ENCODE data around the gene SLC6A6. TPM values are rescaled to one million over a fixed set of nuclear protein-coding genes. Genes with fewer than 3 reads are reported as not detected.

SLC6A6 gene
- polyA plus RNA-seq, 1 of the 3 experiments (the other 2 are of a cell fraction): 19.1 TPM

DNA sequence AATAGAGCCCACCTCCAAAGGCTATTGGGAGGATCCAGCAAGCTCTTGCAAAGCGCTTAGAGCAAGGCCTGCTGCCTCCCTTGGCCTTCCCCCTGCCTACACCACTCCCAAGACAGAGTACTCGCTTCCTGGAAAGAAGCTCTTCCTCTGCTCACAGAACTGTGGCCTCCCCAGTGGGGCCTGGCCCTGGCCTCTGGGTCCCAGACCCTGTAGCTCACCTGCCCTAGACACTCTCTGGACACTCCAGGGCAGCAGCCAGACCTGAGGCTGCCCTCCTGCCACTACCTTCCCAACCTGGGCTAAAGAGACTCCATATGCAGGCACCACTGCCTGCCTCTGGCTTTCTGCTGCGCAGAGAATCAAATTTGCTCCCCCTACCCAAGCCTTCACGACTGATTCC is 87.8 kb downstream of the SLC6A6 start:
- CTCF ChIA-PET: interaction anchor here (1.3 kb wide), 1 partner anchor 287 kb away, joined by 3 read pairs; no protein-coding TSS in a partner anchor
- no peak overlapping the region for H2AFZ ChIP-seq (ENCODE audit: low read depth)
- H4K20me1 ChIP-seq (ENCODE audit: insufficient read depth): 0 out of 2 replicates have a peak, but pooled peaks cover 4% of the 10 kb centered on the region
- H3K9ac ChIP-seq: no peak overlapping the region
- no peak overlapping the region for H3K27ac ChIP-seq (ENCODE audit: low read depth in 2 of 2, low read length in 1 of 2)
- H3K9me2 ChIP-seq: no peaks in the 10 kb centered on the region
- H3F3A ChIP-seq (replicated peaks; ENCODE audit: insufficient read depth): no peaks in the 10 kb centered on the region
- no peak overlapping the region for H3K4me2 ChIP-seq
- H3K4me1 ChIP-seq (ENCODE audit: control insufficient read depth in 1 of 2, insufficient read depth in 2 of 2, low read depth in 1 of 2, low read length in 1 of 2): no peaks in the 10 kb centered on the region; a peak in 1 of 4 replicates
- POLR2A ChIA-PET: no interaction called here
- TF ChIP-seq PBX3 (IDR thresholded peaks at IDR 0.05) (no peak), USF2 (IDR thresholded peaks at IDR 0.05; ENCODE audit: borderline replicate concordance, low read depth, low read length) (no peak), GABPA (IDR thresholded peaks at IDR 0.05; ENCODE audit: low read depth) (no peak), RFX5 (IDR thresholded peaks at IDR 0.05; ENCODE audit: low read length) (no peak), EZH2phosphoT487 (IDR thresholded peaks at IDR 0.05; ENCODE audit: borderline replicate concordance, low read depth) (no peak), GATA2 (CRISPR knock-in tag; IDR thresholded peaks at IDR 0.05) (no peak), MXI1 (IDR thresholded peaks at IDR 0.05; ENCODE audit: low read depth, low read length) (no peak), NFIC (IDR thresholded peaks at IDR 0.05; ENCODE audit: borderline replicate concordance) (no peak), JUND (IDR thresholded peaks at IDR 0.05) (no peak), RXRA (IDR thresholded peaks at IDR 0.05; ENCODE audit: borderline replicate concordance, low read depth) (no peak)
- no peak overlapping the region for H3K4me3 ChIP-seq (ENCODE audit: low read depth in 2 of 2, low read length in 1 of 2)
- peaks cover 0 to 10% of the 10 kb centered on the region in 2 experiments for H3K36me3 ChIP-seq (replicated peaks in 1 of 2; ENCODE audit: control insufficient read depth in 1 of 2, insufficient read depth in 2 of 2, low read length in 1 of 2)
- no peak for DNase-seq
- 81% methylated on average over 4 of the region's 4 CpGs for WGBS (ENCODE audit: low lambda C conversion rate)
- H3K9me3 ChIP-seq: no peaks in the 10 kb centered on the region
- no peaks in the 10 kb centered on the region for H3K79me2 ChIP-seq (ENCODE audit: insufficient read depth)
- H3K27me3 ChIP-seq (ENCODE audit: insufficient read depth): no peaks in the 10 kb centered on the region

DNA sequence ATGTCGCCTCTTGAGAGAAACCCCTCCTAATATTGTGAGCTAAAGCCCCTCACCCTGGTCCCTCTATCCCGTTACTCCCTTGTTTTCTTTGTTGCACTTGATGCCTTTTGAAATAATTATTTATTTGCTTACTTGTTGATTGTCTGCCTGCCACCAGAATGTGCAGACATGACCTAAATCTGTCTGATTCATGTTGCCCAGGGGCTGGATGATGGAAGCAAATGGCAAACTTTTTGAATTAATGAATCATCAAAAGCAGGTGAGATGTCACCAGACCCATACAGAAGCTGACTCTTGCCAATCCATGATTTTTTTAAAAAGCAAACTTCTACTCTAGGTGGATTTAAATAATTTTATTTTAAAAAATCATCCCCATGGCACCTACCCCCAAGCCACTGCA is 88.4 kb downstream of the SLC6A6 start:
- H3K4me3 ChIP-seq (ENCODE audit: low read depth in 2 of 2, low read length in 1 of 2): no peak overlapping the region
- H3K27ac ChIP-seq (ENCODE audit: low read depth in 2 of 2, low read length in 1 of 2): no peak overlapping the region
- H4K20me1 ChIP-seq (ENCODE audit: insufficient read depth): 0 out of 2 replicates have a peak, but pooled peaks cover 4% of the 10 kb centered on the region
- DNase-seq: no peak
- WGBS (ENCODE audit: low lambda C conversion rate): 93% methylated on average over 2 of the region's 2 CpGs
- H3K4me2 ChIP-seq: no peak overlapping the region
- H3K9me2 ChIP-seq: no peaks in the 10 kb centered on the region
- ChIA-PET POLR2A (no interaction called here), CTCF (interaction anchor here (0.9 to 1.4 kb wide), 4 partner anchors 11 to 287 kb away, joined by 3 read pairs; no protein-coding TSS in a partner anchor)
- no peaks in the 10 kb centered on the region for H3F3A ChIP-seq (replicated peaks; ENCODE audit: insufficient read depth)
- peaks cover 0 to 7% of the 10 kb centered on the region in 2 experiments for H3K36me3 ChIP-seq (replicated peaks in 1 of 2; ENCODE audit: control insufficient read depth in 1 of 2, insufficient read depth in 2 of 2, low read length in 1 of 2)
- no peaks in the 10 kb centered on the region for H3K79me2 ChIP-seq (ENCODE audit: insufficient read depth)
- TF ChIP-seq CHD2 (IDR thresholded peaks at IDR 0.05; ENCODE audit: low read length, partially characterized antibody) (no peak), FOXJ3 (CRISPR knock-in tag; IDR thresholded peaks at IDR 0.05) (no peak), NRF1 (IDR thresholded peaks at IDR 0.05; ENCODE audit: low read depth, low read length) (no peak), REST (IDR thresholded peaks at IDR 0.05; ENCODE audit: low read depth, low read length) (no peak)
- H3K27me3 ChIP-seq (ENCODE audit: insufficient read depth): no peaks in the 10 kb centered on the region
- no peak overlapping the region for H3K9ac ChIP-seq
- H3K9me3 ChIP-seq: no peaks in the 10 kb centered on the region
- no peak overlapping the region for H2AFZ ChIP-seq (ENCODE audit: low read depth)
- H3K4me1 ChIP-seq (ENCODE audit: control insufficient read depth in 1 of 2, insufficient read depth in 2 of 2, low read depth in 1 of 2, low read length in 1 of 2): no peaks in the 10 kb centered on the region; a peak in 1 of 4 replicates

Measured in SK-N-SH (cell line).